Spinal cord (tissue), 10 donors: ENCODE measurements around the gene EMILIN2. TPM values are rescaled to one million over a fixed set of nuclear protein-coding genes. Genes with fewer than 3 reads are reported as not detected.

Experiments used
- DNase-seq, 6 donors: peaks; one replicate each; pipeline versions ENCODE4 v3.0.0 to v3.0.0-alpha.2; 2013 to 2015; ENCODE audit warnings: low spot score in 6 of 6, low read depth in 4 of 6
- H3K27ac ChIP-seq: one replicate; pipeline ENCODE4 v1.5.1; 2013; ENCODE audit warnings: low read depth, low read length, control low read depth
- H3K27me3 ChIP-seq: one replicate; pipeline ENCODE4 v1.6.1; 2013; ENCODE audit warnings: low read length; ENCODE audit not compliant: control insufficient read depth, insufficient read depth
- H3K36me3 ChIP-seq: one replicate; pipeline ENCODE4 v1.6.1; 2013; ENCODE audit warnings: low read length; ENCODE audit not compliant: control insufficient read depth, insufficient read depth
- H3K4me1 ChIP-seq: one replicate; pipeline ENCODE4 v1.6.1; 2013; ENCODE audit warnings: low read length; ENCODE audit not compliant: control insufficient read depth, insufficient read depth
- H3K4me3 ChIP-seq: one replicate; pipeline ENCODE4 v1.5.1; 2013; ENCODE audit warnings: low read depth, low read length, control low read depth
- H3K9me3 ChIP-seq: one replicate; pipeline ENCODE4 v1.6.1; 2013; ENCODE audit warnings: low read length; ENCODE audit not compliant: control insufficient read depth, insufficient read depth
- WGBS: methylation state at CpG from one replicate; pipeline ENCODE4 v1.1.5; 2013; ENCODE audit warnings: missing lambda C conversion rate; ENCODE audit not compliant: insufficient coverage; 5-methylcytosine and 5-hydroxymethylcytosine counted together
- polyA plus RNA-seq, 2 donors: library from polyadenylated mRNA; unstranded; fragments of 120-200 nt; gene quantifications; one replicate each; pipeline ENCODE4 v1.2.1, GENCODE V29; 2013; ENCODE audit not compliant: insufficient read length in 2 of 2
- total RNA-seq, 2 donors: library from RNA; depleted of rRNA in 1 of 2; stranded (reverse); fragments of 120-200 nt in 1 of 2; fragments of >200 nt in 1 of 2; gene quantifications; one replicate each; pipeline versions ENCODE4 v1.2.3 to v1.2.4, GENCODE V29; 2013 to 2014
- donor health status: healthy.

The EMILIN2 gene
- total and polyA plus RNA-seq, 4 donors, result 5.6 to 20.1 (median 12.0) TPM

GRCh38 chr18:2894131-2894840 is 47.5 kb downstream of the EMILIN2 start:
- H3K4me1 ChIP-seq, result peaks cover 7% of the 10 kb centered on the region
- H3K4me3 ChIP-seq, result no peak overlapping the region
- DNase-seq, result no peak
- H3K36me3 ChIP-seq, result no peaks in the 10 kb centered on the region
- H3K9me3 ChIP-seq, result no peaks in the 10 kb centered on the region
- H3K27ac ChIP-seq, result no peak overlapping the region
- no peaks in the 10 kb centered on the region for H3K27me3 ChIP-seq
- WGBS, result 68% methylated on average over 7 of the region's 11 CpGs

- Histone ChIP-seq H3K4me1 (peaks cover 7% of the 10 kb centered on the region), H3K27ac (no peak overlapping the region), H3K9me3 (no peaks in the 10 kb centered on the region), H3K4me3 (no peak overlapping the region), H3K36me3 (no peaks in the 10 kb centered on the region), H3K27me3 (no peaks in the 10 kb centered on the region)
- DNase-seq, result no peak
- 100% methylated on average over 1 of the region's 2 CpGs for WGBS
These were observed 48.1 kb downstream of the EMILIN2 start for GRCh38 chr18:2894841-2895370.

GRCh38 chr18:2895391-2895790 is 48.6 kb downstream of the EMILIN2 start:
- H3K4me1 ChIP-seq, result peaks cover 7% of the 10 kb centered on the region
- no peaks in the 10 kb centered on the region for H3K27me3 ChIP-seq
- no peaks in the 10 kb centered on the region for H3K9me3 ChIP-seq
- H3K27ac ChIP-seq, result no peak overlapping the region
- H3K36me3 ChIP-seq, result no peaks in the 10 kb centered on the region
- no peak for DNase-seq
- H3K4me3 ChIP-seq, result no peak overlapping the region
- WGBS, result 98% methylated on average over 7 of the region's 7 CpGs

GRCh38 chr18:2896990-2897389 is 50.2 kb downstream of the EMILIN2 start:
- H3K9me3 ChIP-seq, result no peaks in the 10 kb centered on the region
- peaks cover 11% of the 10 kb centered on the region for H3K4me1 ChIP-seq
- no peak overlapping the region for H3K27ac ChIP-seq
- H3K4me3 ChIP-seq, result no peak overlapping the region
- WGBS, result 92% methylated on average over 2 of the region's 4 CpGs
- H3K36me3 ChIP-seq, result no peaks in the 10 kb centered on the region
- H3K27me3 ChIP-seq, result no peaks in the 10 kb centered on the region
- no peak for DNase-seq

GRCh38 chr18:2897448-2898185 is 50.8 kb downstream of the EMILIN2 start:
- Histone ChIP-seq H3K27me3 (no peaks in the 10 kb centered on the region), H3K36me3 (no peaks in the 10 kb centered on the region), H3K4me1 (peaks cover 11% of the 10 kb centered on the region), H3K9me3 (no peaks in the 10 kb centered on the region), H3K4me3 (no peak overlapping the region), H3K27ac (no peak overlapping the region)
- 71% methylated on average over 7 of the region's 12 CpGs for WGBS
- DNase-seq, result no peak

- H3K27ac ChIP-seq, result peak overlapping the region; percentile 35
- H3K36me3 ChIP-seq, result no peaks in the 10 kb centered on the region
- 33% methylated on average over 2 of the region's 6 CpGs for WGBS
- H3K4me3 ChIP-seq, result no peak overlapping the region
- no peaks in the 10 kb centered on the region for H3K27me3 ChIP-seq
- H3K4me1 ChIP-seq, result peaks cover 11% of the 10 kb centered on the region
- no peak for DNase-seq
- no peaks in the 10 kb centered on the region for H3K9me3 ChIP-seq
These were observed 51.4 kb downstream of the EMILIN2 start for GRCh38 chr18:2898186-2898640.

GRCh38 chr18:2900684-2901422 is 54.0 kb downstream of the EMILIN2 start:
- H3K36me3 ChIP-seq, result no peaks in the 10 kb centered on the region
- H3K9me3 ChIP-seq, result no peaks in the 10 kb centered on the region
- H3K27ac ChIP-seq, result peak overlapping the region; percentile 85
- no peak for DNase-seq
- WGBS, result 70% methylated on average over 5 of the region's 8 CpGs
- H3K4me3 ChIP-seq, result no peak overlapping the region
- H3K27me3 ChIP-seq, result peaks cover 2% of the 10 kb centered on the region
- H3K4me1 ChIP-seq, result peaks cover 14% of the 10 kb centered on the region

- 67% methylated on average over 13 of the region's 14 CpGs for WGBS
- Histone ChIP-seq H3K36me3 (no peaks in the 10 kb centered on the region), H3K27ac (peak overlapping the region; percentile 85), H3K4me3 (no peak overlapping the region), H3K4me1 (peaks cover 18% of the 10 kb centered on the region), H3K27me3 (peaks cover 7% of the 10 kb centered on the region), H3K9me3 (no peaks in the 10 kb centered on the region)
- peak in 1 of 6 donors; percentile 65 for DNase-seq
These were observed 54.7 kb downstream of the EMILIN2 start for GRCh38 chr18:2901423-2901985.

GRCh38 chr18:2902327-2902726 is 55.5 kb downstream of the EMILIN2 start:
- WGBS, result 87% methylated on average over 7 of the region's 7 CpGs
- peaks cover 23% of the 10 kb centered on the region for H3K4me1 ChIP-seq
- H3K36me3 ChIP-seq, result no peaks in the 10 kb centered on the region
- DNase-seq, result no peak
- peaks cover 11% of the 10 kb centered on the region for H3K27me3 ChIP-seq
- no peaks in the 10 kb centered on the region for H3K9me3 ChIP-seq
- H3K4me3 ChIP-seq, result no peak overlapping the region
- H3K27ac ChIP-seq, result peak overlapping the region; percentile 85
